ENCODE measurements around the gene S100A6. TPM values are rescaled to one million over a fixed set of nuclear protein-coding genes. Genes with fewer than 3 reads are reported as not detected.
"Not testable (repeated sequence)": the region's sequence is repeated elsewhere in the genome, so short reads cannot be mapped to it uniquely, and the experiment has no call there.

The S100A6 gene
- total RNA-seq = 100 to 1,000 TPM; 200 to 467 (median 400) TPM
- total RNA-seq (2013) = 482 TPM
- 76.9 to 342 (median 191) reads per million in 29 experiments for total RNA-seq

DNA sequence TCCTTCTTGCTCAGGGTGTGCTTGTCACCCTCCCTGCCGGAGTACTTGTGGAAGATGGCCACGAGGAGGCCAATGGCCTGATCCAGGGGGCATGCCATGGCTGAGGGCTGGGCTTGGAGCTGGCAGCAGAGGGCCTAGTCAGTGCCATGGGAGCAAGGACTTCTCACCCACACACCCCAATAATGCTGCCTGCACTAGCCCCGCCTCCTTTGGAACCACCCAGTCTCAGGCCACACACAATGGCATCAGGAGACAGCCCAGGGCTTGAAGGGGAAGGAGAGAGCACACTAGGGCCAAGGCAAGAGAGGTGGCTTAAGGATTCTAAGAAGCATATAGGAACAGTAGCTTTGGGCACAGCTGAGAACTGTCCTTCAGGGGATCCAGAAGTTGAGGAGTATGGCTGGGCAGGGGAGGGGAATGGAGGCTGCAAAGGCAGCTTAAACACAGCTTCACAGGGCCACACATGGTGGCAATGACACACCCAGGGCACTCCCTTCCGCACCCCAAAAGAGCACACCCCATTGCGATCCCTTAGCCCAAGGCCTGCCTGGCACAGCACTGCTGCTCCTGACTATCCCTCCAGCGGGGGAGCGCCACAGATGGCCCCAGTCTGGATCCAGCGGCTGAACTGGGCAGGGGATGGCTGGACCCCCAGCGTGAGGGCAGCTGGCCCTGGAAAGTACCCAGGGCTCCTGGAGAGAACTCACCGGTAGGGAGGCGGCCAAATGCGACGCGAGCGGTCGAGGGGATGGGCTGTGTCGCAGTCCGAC lies at the start of gene S100A6:
Gene S100A6 (minus strand): TSS at position 750 of the 770 bp plus-strand sequence. CDS start 652 bp downstream, at position 98.
- Mint-ChIP-seq H3K9me3 (no peaks in the 10 kb centered on the region), H3K27me3 (no peaks in the 10 kb centered on the region), H3K4me3 (peak within 1 kb of the TSS; percentile 90 to 94 (median 94)), H3K27ac (peak within 1 kb of the TSS; percentile 99), H3K4me1 (peaks cover 69 to 86% (median 81%) of the 10 kb centered on the region in 3 donors), H3K36me3 (peaks cover 17% of the 10 kb centered on the region)
- no peaks in the 10 kb centered on the region for H3K27me3 ChIP-seq (replicated peaks in 1 of 2; ENCODE audit: control insufficient read depth in 2 of 2, extremely low read depth in 1 of 2, insufficient read depth in 2 of 2, low read length in 1 of 2)
- DNase-seq = peak in 31 of 35 experiments; percentile 8 to 62 (median 27)
- peaks cover 3 to 14% of the 10 kb centered on the region in 2 donors for H3K36me3 ChIP-seq (ENCODE audit: control insufficient read depth in 2 of 2, extremely low read depth in 1 of 2, insufficient read depth in 1 of 2, low read length in 1 of 2)
- H3K9me3 ChIP-seq = no peaks in the 10 kb centered on the region
- H3K27ac ChIP-seq (ENCODE audit: low read length) = peak within 1 kb of the TSS; percentile 96
- peak; percentile 54 to 70 (median 66) for ATAC-seq (replicated peaks in 1 of 4)
- ChIA-PET CTCF (interaction anchor here (0.5 to 2.7 kb wide), 8 partner anchors 9 to 1256 kb away, joined by 3 to 28 read pairs (median 5); partner anchors contain the start of gene S100A4 (in 1 of the 2)), POLR2A (interaction anchor here (0.5 to 2.8 kb wide), 5 partner anchors 10 to 836 kb away, joined by 3 to 14 read pairs (median 6); partner anchors contain the start of genes S100A2 (in 1 of the 2) and S100A4 (in 1 of the 2))
- H3K4me1 ChIP-seq (ENCODE audit: control insufficient read depth in 1 of 2, extremely low read depth in 1 of 2, insufficient read depth in 2 of 2, low read length in 2 of 2) = peaks cover 39 to 69% of the 10 kb centered on the region in 2 experiments
- 8% methylated on average over 16 of the region's 18 CpGs for WGBS (ENCODE audit: insufficient coverage)
- H3K4me3 ChIP-seq (ENCODE audit: control insufficient read depth in 1 of 2, extremely low read depth in 1 of 2, low read length in 1 of 2) = peak within 1 kb of the TSS; percentile 86 to 94

DNA sequence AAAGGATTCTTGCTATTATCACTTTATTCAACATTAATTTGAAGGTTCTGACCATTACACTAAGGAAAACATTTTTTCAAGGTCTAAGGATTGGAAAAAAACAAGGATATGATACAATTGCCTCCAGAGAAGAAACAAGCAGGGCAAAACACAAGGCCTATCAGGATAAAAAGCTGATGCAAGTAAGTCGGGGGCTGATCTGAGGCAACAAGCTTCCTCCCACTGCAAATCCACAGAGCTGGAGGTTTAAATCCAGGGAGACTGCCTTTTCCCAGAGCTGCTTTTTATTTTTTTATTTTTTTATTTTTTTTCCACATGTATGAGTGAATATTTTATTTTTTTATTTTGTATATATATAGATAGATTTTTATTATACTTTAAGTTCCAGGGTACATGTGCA lies 49.2 kb upstream of the S100A6 start:
- Mint-ChIP-seq H3K36me3 (no peaks in the 10 kb centered on the region), H3K27ac (no peak overlapping the region), H3K4me1 (no peaks in the 10 kb centered on the region), H3K9me3 (no peaks in the 10 kb centered on the region), H3K4me3 (no peak overlapping the region), H3K27me3 (peaks cover 4 to 11% of the 10 kb centered on the region in 2 donors)
- H3K27ac ChIP-seq (ENCODE audit: low read length) = no peak overlapping the region
- no peaks in the 10 kb centered on the region for H3K4me1 ChIP-seq (ENCODE audit: control insufficient read depth in 1 of 2, extremely low read depth in 1 of 2, insufficient read depth in 2 of 2, low read length in 2 of 2)
- no peaks in the 10 kb centered on the region for H3K9me3 ChIP-seq
- H3K27me3 ChIP-seq (replicated peaks in 1 of 2; ENCODE audit: control insufficient read depth in 2 of 2, extremely low read depth in 1 of 2, insufficient read depth in 2 of 2, low read length in 1 of 2) = peaks cover 0 to 17% of the 10 kb centered on the region in 2 experiments
- H3K4me3 ChIP-seq (ENCODE audit: control insufficient read depth in 1 of 2, extremely low read depth in 1 of 2, low read length in 1 of 2) = no peak overlapping the region
- WGBS (ENCODE audit: insufficient coverage) = 71% methylated on average over 1 of the region's 1 CpG
- no peak for DNase-seq
- H3K36me3 ChIP-seq (ENCODE audit: control insufficient read depth in 2 of 2, extremely low read depth in 1 of 2, insufficient read depth in 1 of 2, low read length in 1 of 2) = no peaks in the 10 kb centered on the region
- ATAC-seq (replicated peaks in 1 of 4) = no peak
- ChIA-PET CTCF (no interaction called here), POLR2A (no interaction called here)

DNA sequence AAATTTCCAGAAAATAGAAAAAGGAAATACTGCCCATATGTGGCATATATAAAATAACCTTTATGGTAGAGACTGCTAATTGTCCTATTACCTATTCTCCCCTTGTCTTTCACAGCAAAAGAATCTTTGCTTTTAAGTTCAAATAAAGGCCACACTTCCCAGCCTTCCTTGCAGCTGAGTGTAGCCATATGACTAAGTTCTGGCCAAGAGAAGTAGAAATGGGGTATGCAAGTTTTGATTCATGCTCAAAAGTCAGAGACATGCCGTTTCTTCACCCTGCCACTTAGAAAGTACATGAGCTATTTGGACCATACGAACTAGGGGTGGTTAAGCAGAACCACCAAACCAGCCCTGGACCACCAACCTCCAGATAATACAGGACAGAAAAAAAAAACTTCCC lies 48.2 kb upstream of the S100A6 start:
- Histone ChIP-seq H3K36me3 (ENCODE audit: control insufficient read depth in 2 of 2, extremely low read depth in 1 of 2, insufficient read depth in 1 of 2, low read length in 1 of 2) (no peaks in the 10 kb centered on the region), H3K27me3 (replicated peaks in 1 of 2; ENCODE audit: control insufficient read depth in 2 of 2, extremely low read depth in 1 of 2, insufficient read depth in 2 of 2, low read length in 1 of 2) (peaks cover 0 to 17% of the 10 kb centered on the region in 2 experiments), H3K4me3 (ENCODE audit: control insufficient read depth in 1 of 2, extremely low read depth in 1 of 2, low read length in 1 of 2) (no peak overlapping the region), H3K9me3 (no peaks in the 10 kb centered on the region), H3K27ac (ENCODE audit: low read length) (no peak overlapping the region), H3K4me1 (ENCODE audit: control insufficient read depth in 1 of 2, extremely low read depth in 1 of 2, insufficient read depth in 2 of 2, low read length in 2 of 2) (no peaks in the 10 kb centered on the region)
- no peak overlapping the region for H3K27ac Mint-ChIP-seq
- ATAC-seq (replicated peaks in 1 of 4) (no peak), DNase-seq (no peak)
- H3K4me3 Mint-ChIP-seq = no peak overlapping the region
- ChIA-PET CTCF (no interaction called here), POLR2A (interaction anchor here in 1 of 2 donors (0.7 kb wide), 1 partner anchor 10 kb away, joined by 3 read pairs; no protein-coding TSS in a partner anchor)
- H3K4me1 Mint-ChIP-seq = no peaks in the 10 kb centered on the region
- 83% methylated on average over 1 of the region's 2 CpGs for WGBS (ENCODE audit: insufficient coverage)
- no peaks in the 10 kb centered on the region for H3K36me3 Mint-ChIP-seq
- H3K9me3 Mint-ChIP-seq = no peaks in the 10 kb centered on the region
- H3K27me3 Mint-ChIP-seq = peaks cover 9 to 16% of the 10 kb centered on the region in 2 donors

DNA sequence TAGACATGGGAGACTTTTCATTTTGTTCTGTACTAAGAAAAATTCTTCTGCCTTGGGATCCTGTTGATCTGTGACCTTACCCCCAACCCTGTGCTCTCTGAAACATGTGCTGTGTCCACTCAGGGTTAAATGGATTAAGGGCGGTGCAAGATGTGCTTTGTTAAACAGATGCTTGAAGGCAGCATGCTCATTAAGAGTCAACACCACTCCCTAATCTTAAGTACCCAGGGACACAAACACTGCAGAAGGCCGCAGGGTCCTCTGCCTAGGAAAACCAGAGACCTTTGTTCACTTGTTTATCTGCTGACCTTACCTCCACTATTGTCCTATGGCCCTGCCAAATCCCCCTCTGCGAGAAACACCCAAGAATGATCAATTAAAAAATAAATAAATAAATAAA lies 47.7 kb upstream of the S100A6 start:
- H3K9me3 ChIP-seq; H3K4me1 ChIP-seq (ENCODE audit: control insufficient read depth in 1 of 2, extremely low read depth in 1 of 2, insufficient read depth in 2 of 2, low read length in 2 of 2); H3K36me3 ChIP-seq (ENCODE audit: control insufficient read depth in 2 of 2, extremely low read depth in 1 of 2, insufficient read depth in 1 of 2, low read length in 1 of 2); H3K27ac ChIP-seq (ENCODE audit: low read length); ATAC-seq (replicated peaks in 1 of 4); CTCF ChIA-PET; H3K9me3 Mint-ChIP-seq; H3K4me1 Mint-ChIP-seq; H3K27ac Mint-ChIP-seq; H3K36me3 Mint-ChIP-seq; H3K4me3 ChIP-seq (ENCODE audit: control insufficient read depth in 1 of 2, extremely low read depth in 1 of 2, low read length in 1 of 2); H3K4me3 Mint-ChIP-seq; DNase-seq: not testable (repeated sequence)
- H3K27me3 ChIP-seq (replicated peaks in 1 of 2; ENCODE audit: control insufficient read depth in 2 of 2, extremely low read depth in 1 of 2, insufficient read depth in 2 of 2, low read length in 1 of 2) = peaks cover 0 to 17% of the 10 kb centered on the region in 2 experiments
- WGBS (ENCODE audit: insufficient coverage) = no CpG with 5 or more reads among the region's 3 CpGs
- POLR2A ChIA-PET = interaction anchor here in 1 of 2 donors (0.7 kb wide), 1 partner anchor 10 kb away, joined by 3 read pairs; no protein-coding TSS in a partner anchor
- H3K27me3 Mint-ChIP-seq = peaks cover 13 to 21% of the 10 kb centered on the region in 2 donors

DNA sequence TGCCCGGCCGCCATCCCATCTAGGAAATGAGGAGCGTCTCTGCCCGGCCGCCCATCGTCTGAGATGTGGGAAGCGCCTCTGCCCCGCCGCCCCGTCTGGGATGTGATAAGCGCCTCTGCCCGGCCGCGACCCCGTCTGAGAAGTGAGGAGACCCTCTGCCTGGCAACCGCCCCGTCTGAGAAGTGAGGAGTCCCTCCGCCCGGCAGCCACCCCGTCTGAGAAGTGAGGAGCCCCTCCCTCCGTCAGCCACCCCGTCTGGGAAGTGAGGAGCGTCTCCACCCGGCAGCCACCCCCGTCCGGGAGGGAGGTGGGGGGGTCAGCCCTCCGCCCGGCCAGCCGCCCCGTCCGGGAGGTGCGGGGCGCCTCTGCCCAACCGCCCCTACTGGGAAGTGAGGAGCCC lies 47.0 kb upstream of the S100A6 start:
- H3K4me1 ChIP-seq (ENCODE audit: control insufficient read depth in 1 of 2, extremely low read depth in 1 of 2, insufficient read depth in 2 of 2, low read length in 2 of 2); H3K27ac Mint-ChIP-seq; H3K27ac ChIP-seq (ENCODE audit: low read length); H3K4me1 Mint-ChIP-seq; ATAC-seq (replicated peaks in 1 of 4); H3K4me3 Mint-ChIP-seq; CTCF ChIA-PET; H3K9me3 Mint-ChIP-seq; H3K36me3 Mint-ChIP-seq; POLR2A ChIA-PET; H3K9me3 ChIP-seq; DNase-seq; H3K36me3 ChIP-seq (ENCODE audit: control insufficient read depth in 2 of 2, extremely low read depth in 1 of 2, insufficient read depth in 1 of 2, low read length in 1 of 2); H3K4me3 ChIP-seq (ENCODE audit: control insufficient read depth in 1 of 2, extremely low read depth in 1 of 2, low read length in 1 of 2): not testable (repeated sequence)
- peaks cover 0 to 21% of the 10 kb centered on the region in 2 experiments for H3K27me3 ChIP-seq (replicated peaks in 1 of 2; ENCODE audit: control insufficient read depth in 2 of 2, extremely low read depth in 1 of 2, insufficient read depth in 2 of 2, low read length in 1 of 2)
- WGBS (ENCODE audit: insufficient coverage) = 92% methylated on average over 12 of the region's 34 CpGs
- peaks cover 20 to 28% of the 10 kb centered on the region in 2 donors for H3K27me3 Mint-ChIP-seq

- no peak overlapping the region for H3K27ac ChIP-seq (ENCODE audit: low read length)
- no peaks in the 10 kb centered on the region for H3K9me3 Mint-ChIP-seq
- no peaks in the 10 kb centered on the region for H3K4me1 ChIP-seq (ENCODE audit: control insufficient read depth in 1 of 2, extremely low read depth in 1 of 2, insufficient read depth in 2 of 2, low read length in 2 of 2)
- no peaks in the 10 kb centered on the region for H3K4me1 Mint-ChIP-seq
- peaks cover 0 to 28% of the 10 kb centered on the region in 2 experiments for H3K27me3 ChIP-seq (replicated peaks in 1 of 2; ENCODE audit: control insufficient read depth in 2 of 2, extremely low read depth in 1 of 2, insufficient read depth in 2 of 2, low read length in 1 of 2)
- H3K4me3 ChIP-seq (ENCODE audit: control insufficient read depth in 1 of 2, extremely low read depth in 1 of 2, low read length in 1 of 2) = no peak overlapping the region
- no peak overlapping the region for H3K4me3 Mint-ChIP-seq
- H3K9me3 ChIP-seq = no peaks in the 10 kb centered on the region
- no peaks in the 10 kb centered on the region for H3K36me3 Mint-ChIP-seq
- DNase-seq = no peak
- no peak overlapping the region for H3K27ac Mint-ChIP-seq
- H3K27me3 Mint-ChIP-seq = peaks cover 21 to 30% of the 10 kb centered on the region in 2 donors
- ChIA-PET CTCF (no interaction called here), POLR2A (interaction anchor here in 1 of 2 donors (0.6 kb wide), 1 partner anchor 265 kb away, joined by 13 read pairs; no protein-coding TSS in a partner anchor)
- no peaks in the 10 kb centered on the region for H3K36me3 ChIP-seq (ENCODE audit: control insufficient read depth in 2 of 2, extremely low read depth in 1 of 2, insufficient read depth in 1 of 2, low read length in 1 of 2)
- no peak for ATAC-seq (replicated peaks in 1 of 4)
- 57% methylated on average over 3 of the region's 3 CpGs for WGBS (ENCODE audit: insufficient coverage)
Measured at GRCh38 chr1:153578936-153579335, 43.1 kb upstream of the S100A6 start.
